Measurements from ENCODE around the gene CTSZ.
"Not testable (repeated sequence)": the region's sequence is repeated elsewhere in the genome, so short reads cannot be mapped to it uniquely, and the experiment has no call there.

CTSZ gene

DNA sequence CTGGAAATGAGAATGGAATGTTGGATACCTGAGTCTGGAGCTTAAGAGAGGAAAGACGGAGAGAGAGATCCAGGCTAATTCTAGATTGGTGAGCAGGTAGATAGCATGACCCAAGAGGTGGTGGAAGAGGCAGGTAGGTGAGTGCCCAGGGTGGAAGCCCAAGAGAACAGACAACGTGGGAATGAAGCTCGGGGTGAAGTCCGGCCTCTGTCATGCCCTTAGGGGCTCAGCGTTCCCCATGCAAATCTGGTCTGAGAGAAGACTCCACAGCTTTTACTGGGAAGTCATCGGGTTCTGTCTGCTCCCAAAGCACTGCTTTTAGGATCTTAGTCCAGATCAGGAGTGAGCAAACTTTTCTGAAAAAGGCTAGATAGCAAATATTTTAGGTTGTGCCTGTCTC lies 22.4 kb downstream of the CTSZ start:
- TF ChIP-seq POLR2AphosphoS5 (IDR thresholded peaks at IDR 0.05; ENCODE audit: low read depth, low read length) (no peak), POLR2A (IDR thresholded peaks at IDR 0.05; ENCODE audit: low read depth, low read length) (no peak), TAF1 (IDR thresholded peaks at IDR 0.05; ENCODE audit: borderline replicate concordance, low read depth, low read length) (no peak)
- no peak for FAIRE-seq
- DNase-seq (ENCODE audit: insufficient read length) = no peak

DNA sequence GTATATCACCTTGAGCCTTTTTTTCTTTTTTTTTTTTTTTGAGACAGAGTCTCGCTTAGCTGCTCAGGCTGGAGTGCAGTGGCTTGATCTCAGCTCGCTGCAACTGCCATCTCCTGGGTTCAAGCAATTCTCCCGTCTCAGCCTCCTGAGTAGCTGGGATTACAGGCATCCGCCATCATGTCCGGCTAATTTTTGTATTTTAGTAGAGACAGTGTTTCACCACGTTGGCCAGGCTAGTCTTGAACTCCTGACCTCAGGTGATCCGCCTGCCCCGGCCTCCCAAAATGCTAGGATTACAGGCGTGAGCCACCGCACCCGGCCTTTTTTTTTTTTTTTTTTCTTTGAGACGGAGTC lies 24.0 kb downstream of the CTSZ start:
- DNase-seq (ENCODE audit: insufficient read length); FAIRE-seq: not testable (repeated sequence)

DNA sequence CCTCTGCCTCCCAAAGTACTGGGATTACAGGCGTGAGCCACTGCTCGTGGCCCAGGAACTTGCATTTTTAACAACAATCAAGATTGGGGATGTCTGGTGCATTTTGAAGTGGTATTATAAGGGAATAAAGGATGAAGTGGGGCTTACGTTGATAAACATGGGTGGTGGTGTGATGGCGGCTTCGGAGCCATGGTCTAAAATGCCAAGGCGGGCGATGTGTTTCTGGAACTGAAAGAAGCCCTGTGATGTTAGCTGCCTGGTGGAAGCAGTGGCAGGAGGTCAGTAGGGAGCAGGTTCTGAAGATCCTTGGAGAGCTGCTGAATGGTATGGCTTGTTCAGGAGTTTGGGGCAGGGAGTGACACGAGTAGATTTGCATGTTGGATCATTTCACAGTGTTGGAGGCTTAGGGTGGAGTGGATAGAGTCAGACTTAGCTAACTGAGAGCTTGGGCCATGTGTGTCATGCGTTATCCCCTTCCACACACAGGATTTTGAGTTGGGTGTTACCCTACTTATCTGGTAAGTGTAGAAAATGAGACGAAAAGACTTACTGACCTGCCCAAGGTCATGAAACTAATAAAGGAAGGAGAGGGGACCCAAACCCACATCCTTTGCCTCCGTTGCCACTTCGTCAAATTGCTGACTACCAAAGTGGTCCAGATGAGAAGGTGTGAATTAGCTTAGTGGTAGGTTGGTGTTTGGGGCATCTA lies 24.5 kb downstream of the CTSZ start:
- FAIRE-seq (no peak), DNase-seq (ENCODE audit: insufficient read length) (no peak)
- no peak for TF ChIP-seq TAF1 (IDR thresholded peaks at IDR 0.05; ENCODE audit: borderline replicate concordance, low read depth, low read length)
- no peak for TF ChIP-seq POLR2A (IDR thresholded peaks at IDR 0.05; ENCODE audit: low read depth, low read length)
- TF ChIP-seq POLR2AphosphoS5 (IDR thresholded peaks at IDR 0.05; ENCODE audit: low read depth, low read length) = no peak

DNA sequence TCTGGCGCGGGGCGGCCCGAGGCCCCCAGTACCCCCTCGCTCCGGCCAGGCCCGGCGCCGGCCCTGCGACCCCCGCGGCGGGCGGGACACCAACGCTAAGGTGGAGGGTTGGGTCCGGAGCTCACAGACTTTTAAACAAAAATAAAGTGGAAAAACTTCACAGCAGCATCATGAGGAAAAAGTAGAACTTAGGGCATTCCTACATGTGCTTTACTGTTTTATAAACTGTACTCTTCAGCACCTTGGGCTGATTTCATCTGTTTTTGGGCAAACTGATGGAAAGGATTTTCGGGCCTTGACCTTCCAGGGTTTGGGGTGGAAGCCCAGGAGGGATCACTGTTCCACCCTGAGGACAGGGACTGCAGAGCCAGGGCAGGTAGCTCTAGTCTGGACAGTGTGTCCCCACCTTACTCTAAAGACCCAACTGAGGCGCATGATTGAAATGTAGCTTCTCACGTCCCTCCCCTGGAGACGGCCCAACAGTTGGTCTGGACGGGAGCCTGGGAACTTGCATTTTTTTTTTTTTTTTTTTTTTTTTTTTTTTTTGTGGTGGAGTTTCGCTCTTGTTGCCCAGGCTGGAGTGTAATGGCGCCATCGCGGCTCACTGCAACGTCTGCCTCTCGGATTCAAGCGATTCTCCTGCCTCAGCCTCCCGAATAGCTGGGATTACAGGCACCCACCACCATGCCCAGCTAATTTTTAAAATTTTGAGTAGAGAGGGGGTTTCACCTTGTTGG lies 25.3 kb downstream of the CTSZ start:
- DNase-seq (ENCODE audit: insufficient read length) (no peak), FAIRE-seq (no peak)
- TF ChIP-seq POLR2AphosphoS5 (IDR thresholded peaks at IDR 0.05; ENCODE audit: low read depth, low read length) (no peak), POLR2A (IDR thresholded peaks at IDR 0.05; ENCODE audit: low read depth, low read length) (no peak), TAF1 (IDR thresholded peaks at IDR 0.05; ENCODE audit: borderline replicate concordance, low read depth, low read length) (no peak)

DNA sequence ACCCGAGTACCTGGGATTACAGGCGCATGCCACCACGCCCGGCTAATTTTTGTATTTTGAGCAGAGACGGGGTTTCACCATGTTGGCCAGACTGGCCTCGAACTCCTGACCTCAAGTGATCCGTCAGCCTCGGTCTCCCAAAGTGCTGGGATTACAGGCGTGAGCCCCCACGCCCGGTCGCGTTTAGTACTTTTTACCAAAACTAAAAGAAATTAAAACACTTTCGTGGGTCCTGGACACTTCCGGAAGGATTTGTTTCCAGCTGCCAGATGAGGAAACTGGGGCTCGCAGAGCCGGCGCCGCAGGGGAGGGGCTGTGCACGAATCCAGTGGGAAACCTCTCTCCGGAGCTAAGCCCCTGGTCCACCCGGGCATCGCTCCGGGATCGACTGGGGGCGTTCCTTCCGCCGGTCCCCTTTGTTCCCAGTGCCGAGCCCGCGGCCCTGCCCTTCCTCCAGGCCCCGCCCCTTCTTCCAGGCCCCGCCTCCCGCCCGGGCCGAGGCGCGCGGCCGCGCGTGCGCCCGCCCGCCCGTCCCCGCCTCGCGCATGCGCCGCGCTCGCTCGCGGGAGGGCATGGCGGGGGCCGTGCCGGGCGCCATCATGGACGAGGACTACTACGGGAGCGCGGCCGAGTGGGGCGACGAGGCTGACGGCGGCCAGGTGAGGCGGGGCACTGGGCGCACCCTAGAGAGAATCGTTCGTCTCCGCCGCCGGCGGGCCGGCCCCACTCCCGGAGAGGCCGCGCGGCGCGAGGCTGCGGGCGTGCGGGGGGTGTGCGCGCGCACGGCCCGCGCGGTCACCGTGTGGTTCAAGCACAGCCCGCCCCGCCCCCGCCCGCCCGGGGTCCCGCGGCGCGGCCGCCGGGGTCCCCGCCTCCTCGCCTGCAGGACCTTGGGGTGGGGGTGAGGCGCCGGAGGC lies 26.1 kb downstream of the CTSZ start, which contains the start of gene NELFCD:
TSS of gene NELFCD (plus strand) at position 546 of the 917 bp plus-strand sequence. CDS start at position 600, 54 bp downstream.
- DNase-seq (ENCODE audit: insufficient read length) = peak; percentile 97
- TF ChIP-seq TAF1 (IDR thresholded peaks at IDR 0.05; ENCODE audit: borderline replicate concordance, low read depth, low read length) = peak; percentile 19; the same call in 1 of the 2 replicates
- TF ChIP-seq POLR2AphosphoS5 (IDR thresholded peaks at IDR 0.05; ENCODE audit: low read depth, low read length) = peak; percentile 88
- TF ChIP-seq POLR2A (IDR thresholded peaks at IDR 0.05; ENCODE audit: low read depth, low read length) = peak; percentile 93
- FAIRE-seq = peak; percentile 78

DNA sequence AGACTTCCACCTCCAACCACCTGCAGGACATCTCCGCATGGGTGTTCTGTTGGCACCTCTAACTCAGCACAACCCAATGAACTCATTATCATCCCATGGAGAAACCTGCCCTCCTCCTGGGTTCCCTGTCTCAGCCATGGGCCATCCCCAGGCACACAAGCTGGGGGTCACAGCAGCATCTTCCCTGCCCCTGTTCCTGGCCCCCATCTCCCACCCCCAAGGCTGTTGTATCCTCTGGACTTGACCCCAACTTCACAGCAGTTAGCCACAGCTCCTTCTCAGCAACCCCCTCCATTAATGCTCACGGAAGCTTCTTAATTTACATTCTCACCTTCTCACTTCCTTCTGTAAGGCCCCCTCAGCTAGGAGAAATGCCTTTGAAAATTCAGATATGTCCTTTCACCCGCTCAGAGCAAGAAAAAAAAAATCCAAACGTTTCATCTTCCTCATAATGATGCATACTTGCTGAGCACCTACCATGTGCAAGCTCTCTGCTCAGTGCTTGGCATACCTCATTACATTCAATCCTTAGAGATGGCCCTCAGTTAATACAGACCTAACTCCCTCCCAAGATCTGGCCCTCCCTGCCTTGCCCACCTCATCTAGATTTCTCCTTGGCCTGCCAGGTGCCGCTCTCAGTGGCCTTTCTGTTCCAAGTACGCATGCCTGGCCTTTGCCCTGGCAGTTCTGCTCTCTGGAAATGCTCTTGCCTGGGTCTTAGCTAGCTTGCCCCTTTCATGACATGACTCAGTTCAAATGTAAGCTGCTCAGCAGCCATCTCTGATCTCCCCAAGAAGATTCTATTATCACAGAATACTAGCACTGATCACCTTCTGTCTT lies 28.5 kb downstream of the CTSZ start:
- FAIRE-seq = no peak
- DNase-seq (ENCODE audit: insufficient read length) = no peak
- TF ChIP-seq POLR2AphosphoS5 (IDR thresholded peaks at IDR 0.05; ENCODE audit: low read depth, low read length) (no peak), POLR2A (IDR thresholded peaks at IDR 0.05; ENCODE audit: low read depth, low read length) (no peak), TAF1 (IDR thresholded peaks at IDR 0.05; ENCODE audit: borderline replicate concordance, low read depth, low read length) (no peak)

DNA sequence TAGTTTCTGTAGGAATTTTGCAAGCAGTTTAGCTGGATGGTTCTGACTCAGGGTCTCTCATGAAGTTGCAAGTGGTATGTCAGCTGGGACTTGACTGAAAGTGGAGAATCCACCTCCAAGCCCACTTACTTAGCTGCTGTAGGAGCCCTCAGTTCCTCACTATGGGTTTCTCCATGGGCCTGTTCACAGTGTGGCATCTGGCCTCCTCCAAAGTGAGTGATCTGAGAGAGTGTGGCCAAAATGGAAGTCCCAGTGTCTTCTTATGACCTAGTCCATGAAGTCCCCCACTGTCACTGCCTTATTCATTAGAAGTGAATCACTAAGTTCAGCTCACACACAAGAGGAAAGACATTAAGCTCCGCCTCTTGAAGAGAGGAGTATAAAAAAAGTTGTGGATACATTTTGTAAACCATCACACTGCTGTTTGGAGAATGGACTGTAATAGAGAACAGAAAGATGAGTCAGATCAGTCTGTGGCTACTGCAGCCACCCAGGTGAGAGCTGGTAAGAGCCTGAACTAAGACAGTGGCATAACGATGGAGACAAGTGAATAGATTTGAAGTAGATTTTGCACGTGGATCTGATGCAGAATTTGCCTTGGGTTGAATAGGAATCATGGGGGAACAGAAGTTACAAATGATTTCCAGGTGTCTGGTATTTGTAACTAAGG lies 30.9 kb downstream of the CTSZ start:
- no peak for TF ChIP-seq POLR2A (IDR thresholded peaks at IDR 0.05; ENCODE audit: low read depth, low read length)
- TF ChIP-seq TAF1 (IDR thresholded peaks at IDR 0.05; ENCODE audit: borderline replicate concordance, low read depth, low read length) = no peak
- TF ChIP-seq POLR2AphosphoS5 (IDR thresholded peaks at IDR 0.05; ENCODE audit: low read depth, low read length) = no peak
- DNase-seq (ENCODE audit: insufficient read length) = no peak
- FAIRE-seq = no peak

DNA sequence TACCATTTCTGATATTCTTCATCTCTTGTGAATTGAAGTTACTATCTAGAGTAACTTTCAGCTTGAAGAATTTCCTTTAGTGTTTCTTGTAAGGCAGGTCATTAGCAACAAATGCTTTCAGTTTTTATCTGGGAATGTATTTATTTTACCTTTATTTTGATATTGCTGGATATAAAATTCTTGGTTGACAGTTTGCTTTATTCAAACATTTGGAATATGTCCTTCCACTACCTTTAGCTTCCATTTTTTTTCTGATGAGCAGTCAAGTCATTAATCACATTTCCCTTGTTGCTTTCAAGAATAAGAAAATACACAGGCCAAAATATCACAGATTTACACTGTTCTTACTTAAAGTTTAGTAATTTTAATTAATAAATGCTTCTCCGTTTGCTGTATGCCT lies 31.7 kb downstream of the CTSZ start:
- FAIRE-seq (no peak), DNase-seq (ENCODE audit: insufficient read length) (no peak)
- no peak for TF ChIP-seq POLR2AphosphoS5 (IDR thresholded peaks at IDR 0.05; ENCODE audit: low read depth, low read length)
- no peak for TF ChIP-seq POLR2A (IDR thresholded peaks at IDR 0.05; ENCODE audit: low read depth, low read length)
- TF ChIP-seq TAF1 (IDR thresholded peaks at IDR 0.05; ENCODE audit: borderline replicate concordance, low read depth, low read length) = no peak

DNA sequence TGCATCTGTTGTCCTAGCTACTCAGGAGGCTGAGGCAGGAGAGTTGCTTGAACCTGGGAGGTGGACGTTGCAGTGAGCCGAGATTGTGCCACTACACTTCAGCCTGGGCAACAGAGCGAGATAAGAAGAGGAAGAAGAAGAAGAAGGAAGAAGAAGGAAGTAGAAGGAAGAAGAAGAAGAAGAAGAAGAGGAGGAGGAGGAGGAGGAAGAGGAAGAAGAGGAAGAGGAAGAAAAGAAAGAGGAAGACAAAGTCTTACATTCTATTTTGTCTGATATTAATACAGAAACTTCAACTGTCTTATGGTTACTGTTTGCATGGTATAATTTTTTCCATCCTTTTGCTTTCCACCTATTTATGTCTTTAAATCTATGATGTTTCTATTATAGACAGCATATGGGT lies 33.2 kb downstream of the CTSZ start:
- no peak for FAIRE-seq
- no peak for TF ChIP-seq POLR2A (IDR thresholded peaks at IDR 0.05; ENCODE audit: low read depth, low read length)
- no peak for TF ChIP-seq TAF1 (IDR thresholded peaks at IDR 0.05; ENCODE audit: borderline replicate concordance, low read depth, low read length)
- TF ChIP-seq POLR2AphosphoS5 (IDR thresholded peaks at IDR 0.05; ENCODE audit: low read depth, low read length) = no peak
- no peak for DNase-seq (ENCODE audit: insufficient read length)

DNA sequence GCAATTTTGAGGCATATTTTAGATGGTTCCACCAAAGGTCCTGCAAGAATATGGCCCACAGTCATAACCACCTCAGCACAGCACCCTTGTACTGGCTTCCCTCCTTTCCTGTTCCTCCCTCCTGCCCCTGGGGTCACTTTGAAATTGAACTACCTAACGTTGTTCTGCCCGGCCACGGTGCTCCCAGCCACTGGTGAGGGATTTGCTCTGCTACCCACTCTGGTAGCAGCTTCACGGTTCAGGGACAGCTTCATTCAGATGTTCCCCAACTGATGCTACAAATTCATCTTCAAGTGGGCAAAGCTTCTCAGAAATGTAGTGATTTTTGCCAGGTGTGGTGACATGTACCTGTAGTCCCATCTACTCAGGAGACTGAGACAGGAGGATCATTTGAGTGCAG lies 33.9 kb downstream of the CTSZ start:
- TF ChIP-seq POLR2A (IDR thresholded peaks at IDR 0.05; ENCODE audit: low read depth, low read length) (no peak), TAF1 (IDR thresholded peaks at IDR 0.05; ENCODE audit: borderline replicate concordance, low read depth, low read length) (no peak), POLR2AphosphoS5 (IDR thresholded peaks at IDR 0.05; ENCODE audit: low read depth, low read length) (no peak)
- DNase-seq (ENCODE audit: insufficient read length) (no peak), FAIRE-seq (no peak)

All from GM12892 (cell line).